Cerebellar nuclear complex (tissue), 1 donor: ENCODE measurements around the gene HLA-DMB.

ENCODE experiments used
- DNase-seq, 2 experiments: peaks; one replicate each; lab custom pipeline; 2025; lab: John Stamatoyannopoulos, UW

HLA-DMB gene

DNA sequence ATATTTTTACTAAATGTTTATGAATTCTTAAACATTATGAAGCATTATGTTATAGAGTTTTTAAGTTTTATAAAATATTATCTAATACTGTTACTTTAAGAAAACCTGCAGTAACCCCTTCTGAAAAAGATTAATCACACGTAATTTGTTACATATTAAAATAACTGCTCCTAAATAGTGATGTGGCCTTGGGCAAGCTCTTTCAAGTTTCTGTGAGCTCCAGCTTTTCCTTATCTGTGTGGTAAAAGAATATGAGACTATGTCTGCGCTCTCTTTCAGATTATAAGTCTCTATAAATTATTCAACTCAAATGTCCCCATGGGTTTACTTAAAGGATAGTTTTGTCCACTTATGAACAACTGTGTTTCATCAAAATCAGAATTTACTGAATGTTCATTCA lies 31.9 kb downstream of the HLA-DMB start:
- no peak for DNase-seq

DNA sequence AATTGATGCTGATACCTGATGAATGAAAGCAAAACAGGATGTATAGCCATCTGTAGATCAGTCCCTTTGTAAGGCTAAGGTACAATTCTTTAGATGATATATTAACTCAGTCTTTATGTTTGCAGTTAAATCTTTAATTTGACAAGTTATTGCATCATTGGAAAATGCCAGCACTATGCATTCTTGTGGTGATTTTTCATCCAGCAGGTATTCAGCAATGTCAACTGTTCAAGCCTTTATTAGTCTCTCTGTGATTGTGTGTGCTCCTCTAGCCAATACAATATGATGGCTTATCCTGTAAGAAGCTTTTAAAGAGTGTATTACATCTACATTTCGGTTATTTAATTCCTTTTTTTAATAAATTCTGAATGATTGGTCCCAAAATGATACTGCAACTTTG lies 34.3 kb downstream of the HLA-DMB start:
- DNase-seq = no peak

- DNase-seq = no peak
These were observed 35.8 kb downstream of the HLA-DMB start for GRCh38 chr6:32905078-32905477.

DNA sequence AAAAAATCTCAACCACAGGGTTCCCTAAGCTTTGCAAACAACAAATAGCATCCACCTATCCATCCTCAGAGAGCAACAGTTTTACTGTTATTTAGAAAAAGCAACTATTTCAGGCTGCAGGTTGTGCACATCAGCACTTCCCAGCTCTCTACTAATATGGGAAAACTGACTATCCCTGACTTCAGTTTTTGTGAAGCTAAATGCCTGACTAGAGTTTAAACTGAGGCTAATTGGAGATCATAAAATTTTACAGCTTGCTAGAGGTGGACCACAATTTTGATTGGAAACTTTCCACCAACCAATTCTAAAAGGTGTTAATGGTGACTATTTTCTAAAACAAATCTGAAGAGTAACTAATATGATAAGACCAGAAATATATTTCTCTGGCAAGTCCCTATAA lies 36.9 kb downstream of the HLA-DMB start:
- DNase-seq = no peak

DNA sequence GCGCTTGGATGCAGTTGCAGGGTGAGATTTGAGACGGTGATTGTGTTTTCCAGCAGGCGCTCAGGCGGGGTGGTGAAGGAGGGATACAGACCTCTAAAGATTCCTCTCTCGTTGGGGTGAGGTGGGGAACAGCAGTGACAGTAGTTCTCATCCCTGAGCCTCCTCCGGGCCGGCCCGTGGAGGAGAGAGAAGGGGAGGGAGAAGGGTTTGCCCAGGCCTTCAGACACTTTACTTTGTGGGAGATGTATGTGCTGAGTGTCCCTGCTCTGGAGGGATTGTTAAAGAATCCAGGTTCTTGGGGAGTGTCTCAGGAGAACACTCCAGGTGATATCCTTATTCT lies 45.9 kb downstream of the HLA-DMB start:
- no peak for DNase-seq

DNA sequence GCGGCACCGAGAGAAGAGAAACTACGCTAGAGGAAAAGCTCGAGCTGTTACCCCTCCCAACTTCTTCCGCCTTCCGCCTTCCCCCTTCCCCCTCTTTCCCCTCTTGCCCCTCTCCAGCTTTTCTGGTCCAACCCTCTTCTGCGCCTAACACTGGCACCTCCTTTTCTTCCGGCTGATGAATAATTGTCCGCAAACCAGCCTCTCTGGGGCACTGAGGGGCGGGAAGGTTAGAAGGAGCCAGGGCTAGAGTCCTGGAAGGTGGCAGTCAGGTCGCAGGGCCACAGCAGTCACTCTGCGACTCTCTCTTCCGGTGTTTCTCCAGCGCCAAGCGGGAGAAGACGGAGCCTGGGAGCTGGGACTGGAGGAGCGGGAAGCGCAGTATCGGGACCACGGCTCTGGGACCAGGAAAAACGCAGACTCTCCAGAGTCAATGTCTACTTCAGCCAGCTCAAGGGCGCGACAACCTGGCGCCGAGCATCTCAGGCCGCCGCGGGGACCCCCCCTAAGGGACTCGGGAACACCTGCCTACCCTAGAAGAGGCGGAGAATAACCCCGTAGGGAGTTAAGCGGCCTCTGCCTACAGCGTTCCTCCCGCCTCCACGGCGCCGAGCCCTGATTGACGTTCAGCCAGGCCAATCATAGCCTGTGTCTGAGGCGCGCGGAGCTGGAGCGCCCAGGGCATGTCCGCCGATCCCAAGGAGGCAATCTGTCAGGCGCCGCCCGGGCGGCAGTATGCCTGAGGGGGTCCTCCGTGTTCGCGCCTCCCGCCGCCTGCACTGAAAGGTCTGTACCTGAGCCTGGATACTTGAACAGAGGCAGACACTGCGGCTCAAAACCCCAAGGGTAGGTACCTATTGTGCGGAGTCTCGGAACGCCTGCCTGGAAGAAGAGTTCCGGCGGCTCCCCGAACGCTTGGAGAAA lies 46.5 kb downstream of the HLA-DMB start:
- peak; percentile 60 to 77 for DNase-seq

DNA sequence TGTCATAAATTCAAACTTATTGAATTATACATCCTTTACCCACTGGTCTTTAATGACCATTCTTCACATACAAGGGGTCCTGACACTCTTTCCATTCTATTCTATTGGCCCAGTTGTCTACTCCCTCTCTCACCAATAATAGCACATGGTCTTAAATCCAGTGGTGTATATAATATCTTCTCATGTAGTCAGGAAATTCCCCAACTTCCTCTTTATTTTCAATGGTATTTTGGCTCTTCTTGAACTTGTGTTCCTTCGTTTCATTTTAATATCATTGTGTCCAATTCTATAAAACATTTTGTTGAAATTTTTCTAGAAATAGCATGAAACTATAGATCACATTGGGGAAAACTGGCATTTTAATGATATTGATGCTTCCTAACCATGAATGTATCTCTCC lies 50.0 kb downstream of the HLA-DMB start:
- DNase-seq = no peak

GRCh38 chr6:32889533-32889932 lies 51.3 kb downstream of the HLA-DMB start:
- no peak for DNase-seq

- DNase-seq = no peak
These were observed 52.3 kb downstream of the HLA-DMB start for GRCh38 chr6:32888576-32888975.

DNA sequence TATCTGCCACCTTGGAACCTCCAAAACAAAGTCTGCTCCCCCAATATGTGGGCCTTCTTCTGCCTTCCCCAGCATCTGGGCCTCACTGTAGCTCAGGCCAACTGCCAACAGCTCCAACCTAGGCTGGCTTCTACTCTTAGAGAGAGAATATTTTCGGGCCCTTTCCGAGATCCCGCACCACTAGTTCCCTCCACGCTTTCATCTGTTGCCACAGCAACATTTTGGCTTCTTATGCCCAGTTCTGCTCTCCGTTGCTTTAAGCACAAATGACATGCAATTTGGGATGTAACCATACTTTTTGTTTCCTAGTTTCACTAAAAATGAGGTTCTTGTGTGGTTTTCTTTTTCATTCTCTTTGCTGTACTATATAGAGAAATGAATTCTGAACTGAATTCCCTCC lies 53.2 kb downstream of the HLA-DMB start:
- no peak for DNase-seq

DNA sequence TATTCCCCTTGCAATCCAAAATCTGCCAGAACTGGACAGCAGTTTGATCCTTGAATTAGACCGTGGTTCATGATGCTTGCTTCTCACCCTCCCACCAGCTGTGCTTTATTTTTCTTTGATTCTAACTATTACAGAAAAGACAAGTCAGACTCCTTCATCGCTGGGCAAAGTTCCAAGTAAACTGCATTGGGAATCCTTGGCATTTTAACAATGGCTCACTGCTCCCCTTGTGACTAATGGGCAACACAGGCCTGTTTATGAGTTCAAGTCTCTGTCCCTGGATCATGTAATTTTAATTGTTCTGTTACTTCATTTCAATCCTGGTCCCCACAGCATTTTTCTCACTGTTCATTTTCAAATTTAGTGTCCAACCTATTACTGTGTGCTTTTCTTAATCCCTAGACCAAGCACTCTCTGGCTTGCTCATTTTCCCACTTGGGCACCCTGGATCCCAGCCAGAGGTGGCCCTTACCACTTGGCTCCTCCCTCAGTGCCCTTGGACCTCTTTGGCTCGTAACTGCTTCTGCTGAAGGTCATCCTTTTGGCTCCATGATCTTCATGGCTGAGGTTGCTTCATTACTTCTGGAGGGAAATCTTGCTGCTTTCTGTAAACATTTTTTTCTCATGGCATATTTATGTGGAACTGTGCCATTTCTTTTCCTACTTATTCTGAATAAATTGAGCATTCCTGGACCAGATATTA lies 54.0 kb downstream of the HLA-DMB start:
- no peak for DNase-seq

DNA sequence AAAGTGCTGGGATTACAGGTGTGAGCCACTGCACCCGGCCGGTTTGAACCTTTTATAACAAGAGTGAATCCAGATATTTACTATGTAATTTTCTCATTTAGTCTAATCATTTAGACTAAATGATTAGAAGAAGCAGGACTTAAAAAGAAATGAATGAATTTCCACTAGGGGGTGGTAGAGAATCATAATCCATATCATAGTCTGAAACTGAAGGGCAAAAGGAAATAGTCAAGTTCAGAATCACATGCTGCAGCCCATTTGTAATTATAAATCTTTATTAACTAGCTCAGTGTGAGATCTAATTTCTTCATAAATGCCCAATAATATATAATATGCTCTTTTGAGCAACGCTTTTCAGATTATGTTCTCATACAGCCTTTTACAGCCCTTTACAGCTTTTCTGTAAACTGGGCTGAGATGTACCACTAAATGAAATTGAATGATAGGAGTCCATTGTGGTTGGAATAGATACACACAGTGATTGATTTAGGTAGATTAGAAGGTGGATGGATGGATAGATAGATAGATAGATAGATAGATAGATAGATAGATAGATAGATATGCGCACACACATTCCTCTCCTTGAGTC lies 55.0 kb downstream of the HLA-DMB start:
- peak in 1 of 2 experiments; percentile 23 for DNase-seq
